Stimulated activated CD4-positive, alpha-beta T cell treated with anti-CD3 and anti-CD28 coated beads, Interleukin-4, amount 100 ng/mL, for 1 hour (primary cell): ENCODE data around the gene WDR41.
"Not testable (repeated sequence)": the region's sequence is repeated elsewhere in the genome, so short reads cannot be mapped to it uniquely, and the experiment has no call there.

ENCODE experiments used
- DNase-seq: peaks from one replicate; pipeline ENCODE4 v3.0.0-alpha.2; 2020

Gene WDR41, protein sequence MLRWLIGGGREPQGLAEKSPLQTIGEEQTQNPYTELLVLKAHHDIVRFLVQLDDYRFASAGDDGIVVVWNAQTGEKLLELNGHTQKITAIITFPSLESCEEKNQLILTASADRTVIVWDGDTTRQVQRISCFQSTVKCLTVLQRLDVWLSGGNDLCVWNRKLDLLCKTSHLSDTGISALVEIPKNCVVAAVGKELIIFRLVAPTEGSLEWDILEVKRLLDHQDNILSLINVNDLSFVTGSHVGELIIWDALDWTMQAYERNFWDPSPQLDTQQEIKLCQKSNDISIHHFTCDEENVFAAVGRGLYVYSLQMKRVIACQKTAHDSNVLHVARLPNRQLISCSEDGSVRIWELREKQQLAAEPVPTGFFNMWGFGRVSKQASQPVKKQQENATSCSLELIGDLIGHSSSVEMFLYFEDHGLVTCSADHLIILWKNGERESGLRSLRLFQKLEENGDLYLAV

DNA sequence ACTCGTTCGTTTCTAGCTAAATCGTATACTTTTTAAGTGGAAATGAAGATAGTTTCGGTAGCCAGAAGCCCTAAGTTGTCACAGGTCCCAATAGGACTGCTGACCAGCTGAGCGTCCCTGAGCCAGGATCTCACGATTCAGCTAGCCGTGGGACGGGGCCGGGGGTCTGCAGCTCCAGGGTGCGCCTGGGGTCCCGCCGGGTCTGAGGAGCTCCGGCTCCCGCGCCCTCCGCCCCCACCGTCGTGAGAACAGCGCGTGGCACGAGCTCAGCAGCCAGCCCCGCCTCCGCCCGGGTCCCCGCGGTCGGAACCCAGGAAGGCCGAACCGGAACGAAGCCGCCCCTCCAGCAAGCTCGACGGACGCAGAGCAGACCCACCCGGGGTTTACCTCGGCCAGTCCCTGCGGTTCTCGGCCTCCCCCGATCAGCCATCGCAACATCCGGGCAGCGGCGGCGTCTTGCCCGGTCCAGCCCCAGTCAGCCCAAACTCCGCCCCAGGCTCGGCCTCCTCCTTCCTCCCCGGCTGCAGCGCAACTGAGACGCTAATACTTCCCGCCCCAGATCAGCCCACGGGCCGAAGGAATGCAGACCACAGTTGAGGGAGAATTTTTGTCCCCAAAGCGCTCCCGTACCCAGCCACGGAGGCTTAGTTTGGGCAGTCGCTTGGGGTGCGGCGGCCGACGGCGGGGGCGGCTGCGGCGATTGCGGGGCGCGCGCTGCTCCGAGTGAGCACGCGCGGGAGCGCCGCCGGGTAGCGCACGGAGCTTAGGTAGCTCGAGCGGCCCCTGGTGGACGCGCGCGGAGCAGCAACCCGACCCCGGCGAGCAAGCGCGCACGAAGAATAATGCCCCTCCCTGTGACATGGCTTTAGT is at the start of gene WDR41:
TSS of gene WDR41 (minus strand) at position 534 of the 870 bp plus-strand sequence. CDS start at position 438, 96 bp downstream.
- DNase-seq: peak; percentile 89

DNA sequence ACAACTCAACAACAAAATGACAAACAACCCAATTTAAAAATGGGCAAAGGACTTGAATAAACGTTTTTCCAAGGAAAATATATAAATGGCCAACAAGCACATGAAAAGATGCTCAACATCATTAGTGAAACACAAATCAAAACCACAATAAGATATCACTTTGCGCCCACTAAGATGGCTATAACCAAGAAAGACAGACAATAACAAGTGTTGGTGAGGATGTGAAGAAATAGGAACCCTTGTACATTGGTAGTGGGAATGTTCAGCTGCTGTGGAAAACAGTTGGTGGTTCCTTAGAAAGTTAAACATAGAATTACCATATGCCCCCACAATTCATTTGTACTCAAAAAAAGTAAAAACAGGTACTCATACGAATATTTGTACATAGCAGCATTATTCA is 39.2 kb upstream of the WDR41 start:
- DNase-seq: no peak

DNA sequence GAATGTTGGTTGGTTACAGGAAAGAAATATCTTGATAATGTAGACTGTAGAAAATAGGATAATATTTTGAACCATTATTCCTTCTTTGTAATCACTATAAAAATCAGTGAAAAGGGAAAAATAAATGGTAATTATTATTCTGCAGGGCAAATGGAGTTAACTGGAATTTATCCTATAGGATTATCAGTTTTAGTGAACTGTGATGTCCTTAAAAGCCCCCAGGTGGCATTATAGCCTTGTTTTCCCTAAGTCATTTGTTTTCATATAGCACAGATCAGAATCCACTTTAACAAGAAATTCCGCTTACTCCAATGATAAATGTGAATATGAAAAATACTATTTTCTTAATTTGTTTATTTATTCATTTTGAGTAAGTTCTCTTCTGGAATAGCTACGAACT is 26.2 kb upstream of the WDR41 start:
- no peak for DNase-seq

DNA sequence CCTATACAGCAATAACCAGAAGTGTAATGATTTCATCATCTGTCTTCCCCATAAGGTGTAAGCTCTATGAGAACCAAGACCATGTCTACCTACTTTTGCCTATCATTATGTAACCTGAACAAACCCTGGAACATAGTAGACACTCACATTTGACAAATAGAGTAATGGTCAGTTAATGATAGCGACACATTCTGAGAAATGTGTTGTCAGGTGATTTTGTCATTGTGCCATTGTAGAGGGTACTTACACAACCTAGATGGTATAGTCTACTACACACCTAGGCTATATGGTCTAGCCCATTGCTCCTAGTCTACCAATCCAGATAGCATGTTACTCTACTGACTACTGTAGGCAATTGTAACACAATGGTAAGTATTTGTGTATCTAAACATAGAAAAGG is 22.3 kb upstream of the WDR41 start:
- no peak for DNase-seq

DNA sequence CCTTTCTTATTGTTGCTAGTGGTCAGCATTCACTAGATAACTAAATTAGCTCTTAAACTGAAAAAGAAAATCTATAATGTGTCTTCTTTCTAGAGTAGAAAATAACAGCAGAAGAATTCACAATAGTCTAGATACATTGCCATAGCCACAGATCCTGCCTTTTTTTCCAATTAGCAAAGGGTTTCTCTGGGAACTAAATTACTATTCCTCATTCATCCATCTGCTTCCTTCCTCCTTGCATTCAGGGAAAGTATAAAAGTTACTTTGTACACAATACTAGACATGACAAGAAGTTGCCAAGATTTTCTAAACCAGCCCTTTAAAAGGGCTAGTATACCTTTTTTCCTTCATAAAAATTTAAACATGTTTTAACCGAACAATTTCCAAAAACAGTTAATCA is 21.2 kb upstream of the WDR41 start:
- DNase-seq: no peak

DNA sequence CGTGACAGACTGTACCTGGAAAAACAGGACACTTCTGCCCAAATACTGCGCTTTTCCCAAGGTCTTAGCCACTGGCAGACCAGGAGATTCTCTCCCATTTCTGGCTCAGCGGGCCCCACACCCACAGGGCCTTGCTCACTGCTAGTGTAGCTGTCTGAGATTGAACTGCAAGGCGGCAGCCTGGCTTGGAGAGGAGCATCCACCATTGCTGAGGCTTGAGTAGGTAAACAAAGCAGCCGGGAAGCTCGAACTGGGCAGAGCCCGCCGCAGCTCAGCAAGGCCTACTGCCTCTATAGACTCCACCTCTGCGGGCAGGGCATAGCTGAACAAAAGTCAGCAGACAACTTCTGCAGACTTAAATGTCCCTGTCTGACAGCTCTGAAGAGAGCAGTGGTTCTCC is 9.0 kb upstream of the WDR41 start:
- DNase-seq: not testable (repeated sequence)

DNA sequence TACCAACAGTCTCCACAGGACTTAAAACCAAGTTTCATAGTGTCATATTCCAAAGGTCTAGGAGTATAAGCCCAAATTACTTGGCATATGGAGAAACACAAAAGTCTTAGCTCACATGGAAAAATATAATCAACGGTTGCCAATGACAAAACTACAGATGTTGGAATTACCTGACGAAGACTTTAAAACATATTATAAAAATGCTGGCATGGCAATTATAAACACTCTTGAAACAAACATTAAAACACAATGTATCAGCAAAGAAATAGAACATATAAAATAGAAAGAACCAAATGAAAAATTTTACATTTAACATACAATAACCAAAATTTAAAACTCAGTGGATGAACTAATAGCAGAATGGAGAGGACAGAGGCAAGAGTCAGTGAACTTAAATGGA is 7.9 kb upstream of the WDR41 start:
- no peak for DNase-seq

DNA sequence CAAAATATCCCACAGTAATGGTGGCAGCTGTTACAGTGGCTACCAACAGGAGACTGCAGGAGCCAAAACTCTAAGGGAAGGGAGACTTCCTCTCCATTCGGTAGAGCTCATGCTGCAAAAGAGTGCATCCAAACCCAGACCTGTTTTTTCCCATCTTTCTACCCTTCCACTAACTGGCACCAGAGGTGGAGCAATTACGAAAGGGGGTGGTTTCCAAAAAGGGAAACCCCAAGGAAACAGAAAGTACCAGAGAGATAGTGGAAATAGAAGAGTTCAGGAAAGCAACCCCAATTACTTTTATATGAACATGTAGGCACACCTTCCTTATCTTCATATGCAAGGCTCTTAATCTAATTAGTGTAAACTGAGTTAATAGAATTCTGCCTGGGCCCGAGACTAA is 7.3 kb upstream of the WDR41 start:
- no peak for DNase-seq

DNA sequence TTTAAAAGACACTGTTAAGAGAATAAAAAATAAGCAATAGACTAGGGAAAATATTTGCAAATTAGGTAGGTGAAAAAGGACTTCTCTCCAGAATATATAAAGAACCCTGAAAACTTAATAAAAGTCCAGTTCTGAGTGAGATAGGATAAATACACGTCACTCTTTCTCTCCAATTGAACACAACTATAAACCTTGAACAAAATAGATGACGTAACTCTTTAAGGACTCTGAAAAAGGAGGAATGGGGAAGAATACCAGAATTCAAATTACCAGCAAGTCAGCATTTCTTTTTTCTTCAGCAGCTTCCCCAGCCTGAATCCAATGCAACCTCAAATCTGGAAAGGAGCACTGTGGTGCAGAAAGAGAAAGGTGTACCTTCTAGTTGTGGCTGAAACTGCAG is 6.8 kb upstream of the WDR41 start:
- DNase-seq: no peak

DNA sequence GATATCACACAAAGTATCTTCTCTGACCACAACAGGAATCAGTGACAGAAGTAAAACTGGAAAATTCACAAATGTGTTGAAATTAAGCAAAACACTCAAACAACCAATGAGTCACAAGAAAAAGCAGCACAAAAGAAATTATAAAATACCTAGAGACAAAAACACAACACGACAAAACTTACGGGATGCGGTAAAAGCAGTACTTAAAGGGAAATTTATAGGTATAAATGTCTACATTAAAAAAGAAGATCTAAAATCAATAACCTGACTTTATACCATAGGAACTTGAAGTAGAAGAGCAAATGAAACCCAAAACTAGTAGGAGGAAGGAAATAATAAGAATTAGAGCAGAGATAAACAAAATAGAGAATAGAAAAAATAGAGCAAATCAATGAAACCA is 2.8 kb upstream of the WDR41 start:
- DNase-seq: no peak

DNA sequence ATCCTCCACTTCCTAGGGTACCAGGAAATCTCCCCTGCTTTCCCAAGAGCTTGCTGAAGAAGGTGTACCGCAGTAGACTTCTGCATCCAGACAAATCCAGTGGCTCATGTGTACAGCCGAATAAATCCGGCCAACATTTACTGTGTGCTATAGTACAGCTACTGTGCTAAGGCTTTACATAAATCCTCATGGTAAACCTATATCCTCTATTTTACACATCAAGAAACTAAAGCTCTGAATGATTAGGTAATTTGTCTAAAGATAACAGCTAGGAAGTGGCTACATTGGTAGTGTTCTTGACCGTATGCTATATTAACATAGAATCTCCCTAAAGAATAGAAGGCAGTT is 511 bp upstream of the WDR41 start:
- no peak for DNase-seq

DNA sequence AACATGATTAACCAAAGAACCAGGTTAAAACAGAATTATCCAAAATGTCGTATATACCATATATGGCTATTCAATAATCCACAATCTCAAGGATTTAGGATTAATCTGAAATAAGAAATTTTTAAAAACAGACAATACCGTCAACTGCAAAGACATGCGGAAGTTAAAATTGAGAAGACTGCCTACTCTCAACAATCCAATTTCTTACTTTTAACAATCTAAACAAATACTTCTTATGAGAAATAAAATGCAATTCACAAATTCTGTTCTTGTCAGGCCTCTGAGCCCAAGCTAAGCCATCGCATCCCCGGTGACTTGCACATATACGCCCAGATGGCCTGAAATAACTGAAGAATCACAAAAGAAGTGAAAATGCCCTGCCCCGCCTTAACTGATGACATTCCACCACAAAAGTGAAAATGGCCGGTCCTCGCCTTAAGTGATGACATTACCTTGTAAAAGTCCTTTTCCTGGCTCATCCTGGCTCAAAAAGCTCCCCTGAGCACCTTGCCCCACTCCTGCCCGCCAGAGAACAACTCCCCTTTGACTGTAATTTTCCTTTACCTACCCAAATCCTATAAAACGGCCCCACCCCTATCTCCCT is 1.3 kb downstream of the WDR41 start:
- not testable (repeated sequence) for DNase-seq

DNA sequence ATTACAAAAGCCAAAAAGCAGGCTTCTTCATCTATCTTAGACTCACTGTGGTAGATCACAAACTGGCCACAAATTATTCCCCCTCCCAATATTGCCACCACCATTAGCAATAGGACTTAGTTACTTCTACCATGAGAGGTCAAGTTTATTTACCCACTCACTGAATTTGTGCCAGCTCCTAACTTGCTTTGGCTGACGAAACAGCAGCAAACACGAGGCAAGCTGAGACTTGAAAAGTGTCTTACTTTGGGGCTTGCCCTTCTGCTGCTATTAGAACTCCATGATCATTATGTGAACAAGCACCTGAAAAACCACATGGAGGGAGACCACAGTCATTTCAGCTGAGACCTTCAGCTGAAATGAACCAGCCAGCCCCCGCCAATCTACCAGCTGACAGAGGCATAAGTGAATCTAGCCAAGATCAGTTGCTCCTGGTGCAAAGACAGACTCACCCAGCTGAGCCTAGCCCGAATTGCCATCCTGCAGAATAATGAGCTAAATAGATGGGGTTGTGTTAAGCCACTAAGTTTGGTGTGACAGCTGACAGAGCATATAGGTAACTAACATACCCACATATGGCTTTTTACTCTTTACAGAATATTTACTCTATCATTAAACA is 5.7 kb downstream of the WDR41 start:
- no peak for DNase-seq

DNA sequence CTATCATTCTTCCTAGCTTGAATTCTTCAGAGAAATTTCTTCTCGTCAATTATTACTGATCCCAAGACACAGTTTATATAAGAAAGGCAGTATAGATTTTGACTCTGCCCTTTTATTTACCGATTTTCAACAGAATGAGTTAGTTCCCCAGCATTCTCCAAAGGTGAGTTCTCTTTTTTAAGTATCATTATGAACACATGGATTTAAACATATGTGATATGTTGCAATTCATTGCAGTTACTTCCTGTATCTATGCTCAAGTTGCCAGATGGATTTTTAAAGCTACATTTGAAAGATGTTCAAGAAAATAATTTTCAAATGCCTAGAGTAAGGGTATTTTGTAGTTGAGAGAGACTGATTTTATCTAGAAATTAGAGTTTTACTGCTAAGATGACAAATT is 8.4 kb downstream of the WDR41 start:
- no peak for DNase-seq

DNA sequence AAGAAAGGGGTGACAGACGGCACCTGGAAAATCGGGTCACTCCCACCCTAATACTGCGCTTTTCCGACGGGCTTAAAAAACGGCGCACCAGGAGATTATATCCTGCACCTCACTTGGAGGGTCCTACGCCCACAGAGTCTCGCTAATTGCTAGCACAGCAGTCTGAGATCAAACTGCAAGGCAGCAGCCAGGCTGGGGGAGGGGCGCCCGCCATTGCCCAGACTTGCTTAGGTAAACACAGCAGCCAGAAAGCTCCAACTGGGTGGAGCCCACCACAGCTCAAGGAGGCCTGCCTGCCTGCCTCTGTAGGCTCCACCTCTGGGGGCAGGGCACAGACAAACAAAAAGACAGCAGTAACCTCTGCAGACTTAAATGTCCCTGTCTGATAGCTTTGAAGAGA is 17.1 kb downstream of the WDR41 start:
- DNase-seq: not testable (repeated sequence)

DNA sequence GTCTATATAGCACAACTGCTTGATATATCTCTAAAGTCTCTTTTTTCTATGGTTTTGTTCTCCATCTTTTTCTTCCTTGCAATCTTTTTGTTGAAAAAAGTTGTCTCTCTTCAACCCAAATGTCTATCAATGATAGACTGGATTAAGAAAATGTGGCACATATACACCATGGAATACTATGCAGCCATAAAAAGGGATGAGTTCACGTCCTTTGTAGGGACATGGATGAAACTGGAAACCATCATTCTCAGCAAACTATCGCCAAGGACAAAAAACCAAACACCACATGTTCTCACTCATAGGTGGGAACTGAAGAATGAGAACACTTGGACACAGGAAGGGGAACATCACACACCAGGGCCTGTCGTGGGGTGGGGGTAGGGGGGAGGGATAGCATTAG is 23.2 kb downstream of the WDR41 start:
- DNase-seq: not testable (repeated sequence)

DNA sequence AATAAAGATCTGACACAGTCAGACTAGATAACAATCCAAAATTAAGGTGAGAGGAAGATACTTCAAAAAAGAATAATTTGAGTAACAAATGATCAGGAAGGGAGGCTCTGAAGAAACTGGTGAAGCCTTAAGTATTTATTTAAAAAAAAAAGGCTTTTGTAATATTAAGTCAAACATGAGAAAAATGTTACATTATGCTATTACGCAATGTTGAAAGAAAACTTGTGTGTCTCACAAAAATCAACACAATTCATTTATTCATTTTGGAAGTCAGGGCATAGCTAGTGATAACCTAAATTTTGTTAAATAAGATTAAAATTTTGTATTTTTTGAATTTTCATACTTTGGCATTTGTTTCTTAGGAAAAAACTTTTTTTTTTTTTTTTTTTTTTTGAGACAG is 28.2 kb downstream of the WDR41 start:
- no peak for DNase-seq

DNA sequence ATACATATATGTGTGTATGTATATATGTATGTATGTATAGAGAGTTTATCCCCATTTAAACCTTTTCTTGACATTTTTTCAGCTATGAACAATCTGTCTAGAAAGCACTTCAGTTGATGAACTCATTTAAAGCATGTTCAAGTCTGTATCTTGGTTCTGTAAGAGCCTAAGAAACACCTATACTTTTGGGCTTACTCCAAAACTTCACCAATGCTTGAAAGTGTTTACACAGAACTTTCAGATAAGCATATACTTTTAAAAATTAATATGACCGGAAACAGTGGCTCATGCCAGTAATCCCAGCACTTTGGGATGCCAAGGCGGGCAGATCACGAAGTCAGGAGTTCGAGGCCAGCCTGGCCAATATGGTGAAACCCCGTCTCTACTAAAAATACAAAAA is 30.8 kb downstream of the WDR41 start:
- no peak for DNase-seq

DNA sequence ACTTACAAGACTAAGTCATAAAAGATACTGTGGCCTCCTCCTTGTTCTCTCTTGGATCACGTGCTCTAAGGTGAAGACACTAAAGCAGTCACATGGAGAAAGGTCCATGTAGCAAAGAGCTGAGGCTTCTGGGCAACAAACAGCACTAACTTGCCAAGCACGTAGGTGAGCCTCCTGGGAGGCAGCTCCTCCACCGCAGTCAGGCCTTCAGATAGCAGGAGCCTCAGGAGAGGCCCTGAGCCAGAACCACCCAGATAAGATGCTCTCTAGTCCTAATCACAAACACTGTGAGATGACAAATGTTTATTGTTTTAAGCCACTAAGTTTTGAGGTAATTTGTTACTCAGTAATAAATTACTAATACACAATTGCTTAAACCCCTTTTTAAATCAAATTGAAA is 38.0 kb downstream of the WDR41 start:
- no peak for DNase-seq

DNA sequence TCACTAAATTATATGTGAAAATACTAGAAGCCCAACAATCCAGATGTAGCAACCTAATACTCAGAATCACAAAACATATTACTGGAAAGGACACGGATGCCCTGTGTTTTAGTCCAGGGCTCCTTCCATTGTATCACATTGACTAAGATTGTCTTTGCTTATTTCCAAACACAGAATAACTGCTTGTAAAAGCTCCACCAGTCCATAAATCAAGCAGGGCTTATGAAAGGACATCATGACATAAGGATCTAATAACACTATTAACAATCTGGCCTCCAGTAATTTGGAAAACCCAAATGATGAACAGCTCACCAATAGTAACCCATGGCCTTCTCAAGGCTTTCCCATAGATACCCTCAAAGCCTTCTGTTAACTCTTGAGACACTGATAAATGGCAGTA is 39.8 kb downstream of the WDR41 start:
- DNase-seq: no peak

DNA sequence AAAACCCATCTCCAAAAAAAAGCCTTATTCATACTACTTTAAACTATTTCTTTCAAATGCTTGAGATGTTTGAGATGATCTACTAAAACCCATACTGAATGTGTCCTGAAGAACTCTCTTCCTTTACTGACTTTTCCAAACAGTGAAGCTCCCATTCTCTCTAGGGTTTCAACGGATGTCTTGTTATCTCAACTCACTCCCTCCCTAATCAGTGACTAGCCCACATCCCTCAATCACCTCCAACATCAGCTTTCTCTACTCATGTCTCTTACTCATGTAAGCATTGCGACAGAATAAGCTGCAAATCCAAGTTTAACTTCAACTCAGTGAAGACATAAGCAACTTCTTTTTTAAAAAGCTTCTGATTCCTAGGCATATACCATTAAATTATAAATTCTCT is 42.1 kb downstream of the WDR41 start:
- DNase-seq: no peak

DNA sequence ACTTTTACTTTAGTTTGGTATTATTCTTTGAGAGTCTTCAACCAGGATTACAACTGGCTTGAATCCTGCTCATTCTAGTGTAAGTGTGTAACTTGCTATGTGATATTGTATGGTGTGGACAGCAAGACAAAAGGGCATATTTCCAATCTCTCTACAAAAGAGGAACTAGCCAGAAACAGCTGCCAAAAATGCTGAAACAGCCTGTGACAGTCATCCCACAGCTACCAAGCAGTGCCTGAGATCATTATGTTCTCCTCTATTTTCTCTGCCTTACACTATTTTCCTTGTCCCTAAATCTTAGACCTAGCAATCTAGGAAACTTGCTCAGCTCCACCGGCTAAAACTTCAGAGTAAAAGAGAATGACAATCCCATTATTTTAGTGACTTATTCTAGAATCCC is 42.8 kb downstream of the WDR41 start:
- DNase-seq: no peak

DNA sequence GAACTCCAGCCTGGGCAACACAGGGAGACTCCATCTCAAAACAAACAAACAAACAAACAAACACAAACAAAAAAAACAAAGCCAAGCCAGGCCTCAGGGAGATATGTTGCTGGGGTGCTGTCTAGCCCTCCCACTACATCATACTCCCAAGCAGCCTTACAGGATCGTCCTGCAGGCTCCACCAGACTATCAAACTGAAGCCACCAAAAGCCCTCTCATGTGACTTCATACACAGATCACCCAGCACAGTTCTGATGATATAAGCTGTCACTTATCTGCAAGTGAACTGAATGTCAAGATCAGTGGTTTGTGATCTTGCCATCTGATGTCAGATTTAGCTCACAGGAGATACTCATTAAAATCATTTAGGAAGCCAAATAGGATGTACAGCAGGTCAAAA is 43.3 kb downstream of the WDR41 start:
- no peak for DNase-seq
